Measurements from ENCODE around the gene CCDC106. TPM values are rescaled to one million over a fixed set of nuclear protein-coding genes. Genes with fewer than 3 reads are reported as not detected.
A peak's percentile ranks its signal among the peaks of the same experiment; 100 is the strongest.

Gene CCDC106
- total RNA-seq, 1 donor from 2014 or later, result 3.1 TPM

DNA sequence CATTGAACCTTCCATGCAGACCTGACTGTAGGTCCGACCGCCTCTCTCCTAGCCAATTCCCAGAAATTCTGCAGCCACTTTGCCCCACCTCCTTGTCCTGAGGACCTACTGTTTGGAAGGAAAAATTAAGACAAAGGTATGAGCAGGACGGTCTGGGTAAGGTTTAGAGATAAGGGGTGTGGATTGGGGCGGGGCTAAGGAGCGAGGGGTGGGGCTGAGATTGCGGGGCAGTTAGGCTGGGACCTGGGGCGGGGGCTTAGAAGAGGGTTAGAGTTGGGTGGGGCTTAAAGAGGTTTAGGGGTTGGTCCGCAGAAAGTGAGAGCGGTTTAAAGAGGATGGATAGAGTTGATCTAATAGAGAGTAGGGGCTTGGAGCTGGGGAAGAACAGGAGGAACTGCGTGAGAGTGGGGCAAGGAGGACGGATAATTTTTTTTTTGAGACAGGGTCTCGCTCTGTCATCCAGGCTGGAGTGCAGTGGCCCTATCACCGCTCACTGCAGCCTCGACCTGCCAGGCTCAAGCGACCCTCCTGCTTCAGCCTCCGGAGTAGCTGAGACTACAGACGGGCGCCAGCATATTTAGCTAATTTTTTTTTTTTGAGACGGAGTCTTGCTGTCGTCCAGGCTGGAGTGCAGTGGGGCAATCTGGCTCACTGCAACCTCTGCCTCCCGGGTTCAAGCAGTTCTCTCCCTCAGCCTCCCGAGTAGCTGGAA is 44.3 kb upstream of the CCDC106 start:
- H3K9me3 ChIP-seq (ENCODE audit: control insufficient read depth in 3 of 3, low read length in 3 of 3), result no peaks in the 10 kb centered on the region
- no peaks in the 10 kb centered on the region for H3K27me3 ChIP-seq (ENCODE audit: control insufficient read depth in 3 of 3, insufficient read depth in 3 of 3, low read length in 3 of 3)
- H3K36me3 ChIP-seq (ENCODE audit: control insufficient read depth in 3 of 3, insufficient read depth in 3 of 3, low read length in 3 of 3), result peaks cover 0 to 7% (median 4%) of the 10 kb centered on the region in 3 donors
- H3K9ac ChIP-seq (ENCODE audit: low read depth in 1 of 3, low read length in 3 of 3), result no peak overlapping the region
- H3K4me1 ChIP-seq (ENCODE audit: control insufficient read depth in 3 of 3, insufficient read depth in 3 of 3, low read length in 3 of 3), result peaks cover 31 to 35% (median 32%) of the 10 kb centered on the region in 3 donors
- no peak overlapping the region for H3K4me3 ChIP-seq (ENCODE audit: low read length in 3 of 3)
- H3K27ac ChIP-seq (ENCODE audit: low read depth, low read length), result no peak overlapping the region

DNA sequence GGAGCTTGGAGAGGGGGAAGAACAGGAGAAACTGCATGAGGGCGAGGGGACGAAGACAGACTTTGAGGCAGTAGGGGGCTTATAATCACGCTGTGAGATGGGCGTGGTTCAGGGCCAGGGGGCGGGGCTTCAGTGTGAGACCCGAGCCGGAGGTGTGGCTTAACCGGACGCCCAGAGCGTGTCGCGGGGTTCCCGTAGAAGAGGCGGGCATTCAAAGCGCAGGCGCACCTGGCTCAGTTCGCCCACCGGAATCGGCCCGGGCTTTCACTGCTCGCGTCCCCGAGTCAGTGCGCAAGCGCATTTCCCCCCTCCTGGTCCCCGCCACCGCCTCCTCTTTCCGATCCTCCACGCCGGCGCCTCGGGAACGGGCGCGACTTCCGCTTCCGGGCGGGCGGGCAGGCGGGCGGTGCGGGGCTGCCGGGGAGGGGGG is 42.8 kb upstream of the CCDC106 start:
- Histone ChIP-seq H3K9me3 (ENCODE audit: control insufficient read depth in 3 of 3, low read length in 3 of 3) (no peaks in the 10 kb centered on the region), H3K27me3 (ENCODE audit: control insufficient read depth in 3 of 3, insufficient read depth in 3 of 3, low read length in 3 of 3) (no peaks in the 10 kb centered on the region), H3K9ac (ENCODE audit: low read depth in 1 of 3, low read length in 3 of 3) (peak overlapping the region in 2 of 3 donors; percentile 51 to 99), H3K4me1 (ENCODE audit: control insufficient read depth in 3 of 3, insufficient read depth in 3 of 3, low read length in 3 of 3) (peaks cover 33 to 44% (median 39%) of the 10 kb centered on the region in 3 donors), H3K27ac (ENCODE audit: low read depth, low read length) (peak overlapping the region; percentile 92), H3K4me3 (ENCODE audit: low read length in 3 of 3) (peak overlapping the region; percentile 75 to 79 (median 76)), H3K36me3 (ENCODE audit: control insufficient read depth in 3 of 3, insufficient read depth in 3 of 3, low read length in 3 of 3) (peaks cover 0 to 18% (median 17%) of the 10 kb centered on the region in 3 donors)

DNA sequence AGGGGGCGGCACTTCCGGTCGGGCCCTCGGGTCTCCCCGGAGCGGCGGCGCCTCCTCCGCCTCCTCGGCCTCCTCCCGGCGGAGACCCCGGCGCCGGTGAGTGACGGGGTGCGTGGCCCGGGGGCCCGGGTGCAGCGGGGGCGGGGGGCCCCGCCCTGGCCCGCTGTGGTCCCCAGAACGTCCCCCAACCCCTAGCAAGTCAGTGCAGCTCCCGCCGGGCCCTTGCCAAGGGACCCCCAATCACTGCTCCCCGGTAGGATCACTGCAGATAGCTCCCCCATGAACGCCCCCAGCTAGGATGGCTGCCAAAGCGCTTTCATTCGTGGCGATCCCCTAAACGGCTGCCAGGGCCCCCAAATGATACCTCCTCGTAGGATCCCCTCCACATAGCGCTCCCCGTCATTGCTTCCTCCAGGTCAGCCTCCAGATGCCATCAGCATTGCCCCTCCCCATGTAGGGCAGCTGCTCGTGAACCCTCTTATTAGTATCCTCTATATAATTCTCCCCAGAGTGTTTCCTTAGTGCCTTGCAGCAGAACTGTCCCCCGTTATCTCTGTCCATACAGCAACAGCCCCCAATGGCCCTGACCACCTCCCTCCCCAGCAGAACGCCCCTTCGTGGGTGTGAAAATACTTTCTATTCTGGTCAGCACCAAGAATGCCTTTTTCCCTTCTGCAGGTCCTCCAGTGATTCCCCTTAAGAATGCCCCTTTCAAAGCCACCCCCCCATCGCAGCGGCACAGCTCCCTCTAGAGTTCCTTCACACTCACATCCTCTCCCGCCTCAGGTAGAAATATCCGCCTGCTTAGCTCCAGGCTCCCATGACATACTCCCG is 42.2 kb upstream of the CCDC106 start, which contains the start of gene ZNF865:
ZNF865 (plus strand) TSS at position 11 of the 834 bp plus-strand sequence. CDS start 7,972 bp downstream, outside the sequence.
- H3K36me3 ChIP-seq (ENCODE audit: control insufficient read depth in 3 of 3, insufficient read depth in 3 of 3, low read length in 3 of 3), result peaks cover 3 to 18% (median 17%) of the 10 kb centered on the region in 3 donors
- peaks cover 37 to 47% (median 41%) of the 10 kb centered on the region in 3 donors for H3K4me1 ChIP-seq (ENCODE audit: control insufficient read depth in 3 of 3, insufficient read depth in 3 of 3, low read length in 3 of 3)
- peak within 1 kb of the TSS; percentile 96 to 99 (median 98) for H3K9ac ChIP-seq (ENCODE audit: low read depth in 1 of 3, low read length in 3 of 3)
- H3K4me3 ChIP-seq (ENCODE audit: low read length in 3 of 3), result peak within 1 kb of the TSS; percentile 92 to 97 (median 93)
- peak within 1 kb of the TSS; percentile 92 for H3K27ac ChIP-seq (ENCODE audit: low read depth, low read length)
- H3K27me3 ChIP-seq (ENCODE audit: control insufficient read depth in 3 of 3, insufficient read depth in 3 of 3, low read length in 3 of 3), result no peaks in the 10 kb centered on the region
- no peaks in the 10 kb centered on the region for H3K9me3 ChIP-seq (ENCODE audit: control insufficient read depth in 3 of 3, low read length in 3 of 3)

DNA sequence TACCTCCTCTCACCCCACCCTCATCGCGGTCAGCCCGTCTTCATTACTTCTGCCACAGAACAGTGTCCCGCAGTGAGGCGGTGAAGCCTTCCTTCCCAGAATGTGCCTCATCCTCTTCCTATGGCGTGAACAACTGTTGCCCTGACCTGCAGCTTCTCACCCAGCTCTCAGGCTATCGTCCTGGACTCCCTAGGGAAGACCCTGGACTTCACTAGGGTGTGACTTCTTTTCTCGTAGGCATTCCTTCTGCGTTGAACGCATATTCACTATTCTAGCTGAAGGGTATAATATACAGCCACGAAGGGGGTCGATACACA is 41.6 kb upstream of the CCDC106 start:
- H3K9me3 ChIP-seq (ENCODE audit: control insufficient read depth in 3 of 3, low read length in 3 of 3), result no peaks in the 10 kb centered on the region

DNA sequence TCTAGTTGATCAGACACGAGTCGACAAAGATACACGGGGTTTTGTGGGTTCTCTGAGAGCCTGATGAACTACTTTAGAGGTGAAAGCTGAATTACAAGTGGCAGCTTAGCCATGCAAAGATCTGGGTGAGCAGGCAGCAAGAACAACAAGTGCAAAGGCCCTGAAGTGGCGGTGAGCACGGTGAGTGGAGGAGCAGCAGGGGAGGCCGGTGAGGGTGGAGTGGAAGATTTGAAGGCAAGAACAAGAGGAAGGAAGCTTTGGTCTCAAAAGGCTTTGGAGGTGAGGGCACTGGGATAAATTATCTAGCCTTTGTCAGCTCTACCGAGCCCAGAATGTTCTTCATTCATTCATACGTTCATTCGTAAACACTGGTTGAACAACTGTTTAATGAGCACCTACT is 41.2 kb upstream of the CCDC106 start:
- peak overlapping the region; percentile 92 to 97 (median 93) for H3K4me3 ChIP-seq (ENCODE audit: low read length in 3 of 3)
- H3K4me1 ChIP-seq (ENCODE audit: control insufficient read depth in 3 of 3, insufficient read depth in 3 of 3, low read length in 3 of 3), result peaks cover 40 to 51% (median 45%) of the 10 kb centered on the region in 3 donors
- peaks cover 3 to 18% (median 17%) of the 10 kb centered on the region in 3 donors for H3K36me3 ChIP-seq (ENCODE audit: control insufficient read depth in 3 of 3, insufficient read depth in 3 of 3, low read length in 3 of 3)
- H3K27ac ChIP-seq (ENCODE audit: low read depth, low read length), result peak overlapping the region; percentile 92
- no peaks in the 10 kb centered on the region for H3K9me3 ChIP-seq (ENCODE audit: control insufficient read depth in 3 of 3, low read length in 3 of 3)
- peak overlapping the region; percentile 96 to 99 (median 98) for H3K9ac ChIP-seq (ENCODE audit: low read depth in 1 of 3, low read length in 3 of 3)
- H3K27me3 ChIP-seq (ENCODE audit: control insufficient read depth in 3 of 3, insufficient read depth in 3 of 3, low read length in 3 of 3), result no peaks in the 10 kb centered on the region

More for the DNA sequence above, 41.6 kb upstream of the CCDC106 start:
- Histone ChIP-seq H3K9ac (ENCODE audit: low read depth in 1 of 3, low read length in 3 of 3) (peak overlapping the region; percentile 96 to 99 (median 98)), H3K36me3 (ENCODE audit: control insufficient read depth in 3 of 3, insufficient read depth in 3 of 3, low read length in 3 of 3) (peaks cover 3 to 18% (median 17%) of the 10 kb centered on the region in 3 donors), H3K27ac (ENCODE audit: low read depth, low read length) (peak overlapping the region; percentile 92), H3K4me1 (ENCODE audit: control insufficient read depth in 3 of 3, insufficient read depth in 3 of 3, low read length in 3 of 3) (peaks cover 37 to 47% (median 41%) of the 10 kb centered on the region in 3 donors), H3K4me3 (ENCODE audit: low read length in 3 of 3) (peak overlapping the region; percentile 92 to 97 (median 93)), H3K27me3 (ENCODE audit: control insufficient read depth in 3 of 3, insufficient read depth in 3 of 3, low read length in 3 of 3) (no peaks in the 10 kb centered on the region)

DNA sequence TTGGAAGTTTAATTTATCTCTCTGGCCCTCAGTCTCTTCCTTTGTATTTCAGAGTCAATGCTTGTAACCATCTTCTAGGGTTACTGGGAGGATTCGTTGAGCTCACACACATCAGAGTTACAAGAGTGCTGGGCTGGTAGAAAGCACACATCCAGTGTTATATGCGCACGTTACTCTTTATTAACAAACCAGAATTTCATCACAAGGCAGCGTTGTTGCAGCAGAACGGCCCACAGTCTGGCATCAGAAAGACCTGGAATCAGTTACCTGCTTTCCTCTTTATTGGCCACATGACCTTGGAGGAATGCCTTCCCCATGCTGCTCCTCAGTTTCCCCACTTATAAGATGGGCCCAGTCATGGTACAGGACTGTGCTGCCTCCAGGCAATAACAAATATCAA is 38.7 kb upstream of the CCDC106 start:
- H3K4me3 ChIP-seq (ENCODE audit: low read length in 3 of 3), result no peak overlapping the region
- no peaks in the 10 kb centered on the region for H3K9me3 ChIP-seq (ENCODE audit: control insufficient read depth in 3 of 3, low read length in 3 of 3)
- peaks cover 8 to 18% (median 17%) of the 10 kb centered on the region in 3 donors for H3K36me3 ChIP-seq (ENCODE audit: control insufficient read depth in 3 of 3, insufficient read depth in 3 of 3, low read length in 3 of 3)
- H3K27ac ChIP-seq (ENCODE audit: low read depth, low read length), result no peak overlapping the region
- peaks cover 51 to 64% (median 57%) of the 10 kb centered on the region in 3 donors for H3K4me1 ChIP-seq (ENCODE audit: control insufficient read depth in 3 of 3, insufficient read depth in 3 of 3, low read length in 3 of 3)
- H3K27me3 ChIP-seq (ENCODE audit: control insufficient read depth in 3 of 3, insufficient read depth in 3 of 3, low read length in 3 of 3), result no peaks in the 10 kb centered on the region
- H3K9ac ChIP-seq (ENCODE audit: low read depth in 1 of 3, low read length in 3 of 3), result peak overlapping the region in 1 of 3 donors; percentile 51

DNA sequence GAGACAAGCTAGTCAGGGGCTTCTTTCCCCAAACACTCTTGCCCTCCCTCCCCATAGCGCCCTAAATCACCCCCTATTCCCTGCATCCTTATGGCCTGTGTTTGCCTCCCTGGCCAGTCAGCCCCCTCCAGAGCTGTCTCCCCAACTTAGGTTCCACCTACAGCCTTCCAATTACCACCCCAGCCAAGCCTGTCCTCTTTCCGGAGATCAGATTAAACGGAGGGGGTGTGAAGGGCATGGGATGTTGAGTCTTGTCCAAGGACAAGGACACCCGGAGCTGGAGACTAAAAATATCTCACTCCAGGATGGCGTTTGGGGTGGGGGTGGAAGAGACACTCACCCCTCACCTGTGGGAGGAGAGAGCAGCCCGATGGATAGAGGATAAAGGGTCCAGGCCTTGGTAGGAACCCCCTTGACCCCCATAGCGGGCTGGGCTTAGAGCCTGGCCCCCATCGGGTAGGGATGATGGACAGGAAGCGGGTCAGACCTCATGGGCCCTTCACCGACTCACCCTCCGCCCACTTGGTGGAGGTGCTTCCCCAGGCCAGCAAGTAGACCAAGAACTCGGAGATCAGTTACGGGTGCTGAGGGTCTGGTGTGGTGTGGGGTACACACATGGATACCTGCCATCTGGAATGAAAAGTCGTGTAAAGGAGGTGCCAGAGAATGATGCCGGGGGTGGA is 36.6 kb upstream of the CCDC106 start:
- peak overlapping the region; percentile 62 to 81 (median 66) for H3K9ac ChIP-seq (ENCODE audit: low read depth in 1 of 3, low read length in 3 of 3)
- peaks cover 44 to 54% (median 46%) of the 10 kb centered on the region in 3 donors for H3K4me1 ChIP-seq (ENCODE audit: control insufficient read depth in 3 of 3, insufficient read depth in 3 of 3, low read length in 3 of 3)
- H3K27me3 ChIP-seq (ENCODE audit: control insufficient read depth in 3 of 3, insufficient read depth in 3 of 3, low read length in 3 of 3), result no peaks in the 10 kb centered on the region
- peak overlapping the region; percentile 40 to 67 (median 58) for H3K4me3 ChIP-seq (ENCODE audit: low read length in 3 of 3)
- H3K27ac ChIP-seq (ENCODE audit: low read depth, low read length), result peak overlapping the region; percentile 93
- H3K9me3 ChIP-seq (ENCODE audit: control insufficient read depth in 3 of 3, low read length in 3 of 3), result no peaks in the 10 kb centered on the region
- peaks cover 21 to 27% (median 21%) of the 10 kb centered on the region in 3 donors for H3K36me3 ChIP-seq (ENCODE audit: control insufficient read depth in 3 of 3, insufficient read depth in 3 of 3, low read length in 3 of 3)

DNA sequence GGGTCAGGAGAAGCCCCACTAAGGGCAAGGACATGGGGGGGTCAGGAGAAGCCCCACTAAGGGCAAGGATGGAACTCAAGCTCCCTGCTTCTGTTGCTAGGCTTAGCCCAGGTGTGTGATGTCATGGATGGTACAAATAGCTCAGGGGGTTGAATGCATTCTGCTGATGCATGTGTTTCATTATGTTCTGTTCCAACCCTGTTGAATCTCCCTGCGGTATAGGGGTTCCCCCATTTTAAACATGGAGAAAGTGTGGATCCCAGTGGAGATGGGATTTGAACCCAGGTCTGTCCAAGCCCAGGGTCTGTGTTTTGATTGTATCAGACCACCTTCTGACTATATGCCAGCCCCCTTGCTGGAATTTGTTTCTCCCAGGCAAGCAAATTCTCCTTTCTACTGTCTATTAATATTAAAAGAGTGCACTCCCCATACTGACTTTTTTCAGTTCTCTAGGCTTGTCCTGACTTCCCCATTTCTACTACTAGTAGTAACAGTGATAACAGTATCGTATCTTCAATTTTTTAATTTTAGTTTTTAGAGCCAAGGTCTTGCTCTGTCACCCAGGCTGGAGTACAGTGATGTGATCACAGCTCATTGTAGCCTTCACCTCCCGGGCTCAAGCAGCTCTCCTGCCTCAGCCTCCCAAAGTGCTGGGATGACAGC is 35.9 kb upstream of the CCDC106 start:
- Histone ChIP-seq H3K4me3 (ENCODE audit: low read length in 3 of 3) (peak overlapping the region; percentile 40 to 67 (median 58)), H3K9me3 (ENCODE audit: control insufficient read depth in 3 of 3, low read length in 3 of 3) (no peaks in the 10 kb centered on the region), H3K9ac (ENCODE audit: low read depth in 1 of 3, low read length in 3 of 3) (peak overlapping the region in 2 of 3 donors; percentile 62 to 81), H3K4me1 (ENCODE audit: control insufficient read depth in 3 of 3, insufficient read depth in 3 of 3, low read length in 3 of 3) (peaks cover 37 to 47% (median 39%) of the 10 kb centered on the region in 3 donors), H3K36me3 (ENCODE audit: control insufficient read depth in 3 of 3, insufficient read depth in 3 of 3, low read length in 3 of 3) (peaks cover 22 to 32% (median 26%) of the 10 kb centered on the region in 3 donors), H3K27ac (ENCODE audit: low read depth, low read length) (peak overlapping the region; percentile 93), H3K27me3 (ENCODE audit: control insufficient read depth in 3 of 3, insufficient read depth in 3 of 3, low read length in 3 of 3) (no peaks in the 10 kb centered on the region)

DNA sequence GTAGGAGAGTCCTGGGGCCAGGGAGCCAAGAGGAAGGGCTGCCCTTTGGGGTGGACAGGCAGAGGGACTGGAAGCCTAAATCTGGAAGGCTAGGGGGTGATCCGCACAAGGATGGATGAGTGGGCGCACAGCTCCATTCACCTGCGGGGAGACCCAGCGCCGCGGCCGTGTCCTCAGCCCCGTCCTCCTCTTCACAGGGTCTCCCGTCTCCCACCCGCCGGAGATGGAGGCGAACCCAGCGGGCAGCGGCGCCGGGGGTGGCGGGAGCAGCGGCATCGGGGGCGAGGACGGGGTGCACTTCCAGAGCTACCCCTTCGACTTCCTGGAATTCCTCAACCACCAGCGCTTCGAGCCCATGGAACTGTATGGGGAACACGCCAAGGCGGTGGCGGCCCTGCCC is 34.6 kb upstream of the CCDC106 start:
- Histone ChIP-seq H3K9me3 (ENCODE audit: control insufficient read depth in 3 of 3, low read length in 3 of 3) (no peaks in the 10 kb centered on the region), H3K36me3 (ENCODE audit: control insufficient read depth in 3 of 3, insufficient read depth in 3 of 3, low read length in 3 of 3) (peaks cover 27 to 34% (median 34%) of the 10 kb centered on the region in 3 donors), H3K9ac (ENCODE audit: low read depth in 1 of 3, low read length in 3 of 3) (no peak overlapping the region), H3K4me1 (ENCODE audit: control insufficient read depth in 3 of 3, insufficient read depth in 3 of 3, low read length in 3 of 3) (peaks cover 29 to 39% (median 37%) of the 10 kb centered on the region in 3 donors), H3K27ac (ENCODE audit: low read depth, low read length) (no peak overlapping the region), H3K27me3 (ENCODE audit: control insufficient read depth in 3 of 3, insufficient read depth in 3 of 3, low read length in 3 of 3) (no peaks in the 10 kb centered on the region), H3K4me3 (ENCODE audit: low read length in 3 of 3) (no peak overlapping the region)
